Measurements from ENCODE around the gene OR1L8.
"Not testable (repeated sequence)": the region's sequence is repeated elsewhere in the genome, so short reads cannot be mapped to it uniquely, and the experiment has no call there.

Gene OR1L8

GRCh38 chr9:122583284-122583683 is at the start of gene OR1L8:
Gene OR1L8 (minus strand): TSS chr9:122583384. CDS start chr9:122568477, 14,907 bp downstream.
- DNase-seq (ENCODE audit: low spot score), result not testable (repeated sequence)

- no peak for DNase-seq (ENCODE audit: low spot score)
Measured at GRCh38 chr9:122619996-122620395, 36.8 kb upstream of the OR1L8 start.

- DNase-seq (ENCODE audit: low spot score), result no peak
Measured at GRCh38 chr9:122614362-122614761, 31.2 kb upstream of the OR1L8 start, which contains the start of gene OR1Q1. Gene OR1Q1 (plus strand): TSS chr9:122614738. CDS start chr9:122614738, 0 bp downstream.

- no peak for DNase-seq (ENCODE audit: low spot score)
Measured at GRCh38 chr9:122609804-122610203, 26.6 kb upstream of the OR1L8 start.

- no peak for DNase-seq (ENCODE audit: low spot score)
Measured at GRCh38 chr9:122606587-122606986, 23.4 kb upstream of the OR1L8 start.

GRCh38 chr9:122605691-122606090 is 22.5 kb upstream of the OR1L8 start:
- no peak for DNase-seq (ENCODE audit: low spot score)

- no peak for DNase-seq (ENCODE audit: low spot score)
Measured at GRCh38 chr9:122580360-122580759, 2.8 kb downstream of the OR1L8 start.

- no peak for DNase-seq (ENCODE audit: low spot score)
Measured at GRCh38 chr9:122579874-122580273, 3.3 kb downstream of the OR1L8 start.

GRCh38 chr9:122572456-122572855 is 10.7 kb downstream of the OR1L8 start:
- no peak for DNase-seq (ENCODE audit: low spot score)

GRCh38 chr9:122567901-122568300 is 15.3 kb downstream of the OR1L8 start:
- no peak for DNase-seq (ENCODE audit: low spot score)

GRCh38 chr9:122562134-122562760 is 20.9 kb downstream of the OR1L8 start:
- peak; percentile 74 for DNase-seq (ENCODE audit: low spot score)

- DNase-seq (ENCODE audit: low spot score), result no peak
Measured at GRCh38 chr9:122561446-122561845, 21.7 kb downstream of the OR1L8 start.

- DNase-seq (ENCODE audit: low spot score), result no peak
Measured at GRCh38 chr9:122552812-122553211, 30.4 kb downstream of the OR1L8 start, which contains the start of gene OR1N2. Gene OR1N2 (plus strand): TSS chr9:122553112. CDS start chr9:122553212, 100 bp downstream.

GRCh38 chr9:122551371-122551770 is 31.8 kb downstream of the OR1L8 start:
- no peak for DNase-seq (ENCODE audit: low spot score)

- no peak for DNase-seq (ENCODE audit: low spot score)
Measured at GRCh38 chr9:122546196-122546595, 37.0 kb downstream of the OR1L8 start.

- DNase-seq (ENCODE audit: low spot score), result no peak
Measured at GRCh38 chr9:122538757-122539156, 44.4 kb downstream of the OR1L8 start.

- DNase-seq (ENCODE audit: low spot score), result not testable (repeated sequence)
Measured at GRCh38 chr9:122537066-122537465, 46.1 kb downstream of the OR1L8 start.

- DNase-seq (ENCODE audit: low spot score), result no peak
Measured at GRCh38 chr9:122536134-122536533, 47.0 kb downstream of the OR1L8 start.

GRCh38 chr9:122531157-122531556 is 52.0 kb downstream of the OR1L8 start:
- not testable (repeated sequence) for DNase-seq (ENCODE audit: low spot score)

- no peak for DNase-seq (ENCODE audit: low spot score)
Measured at GRCh38 chr9:122527193-122527592, 56.0 kb downstream of the OR1L8 start, which contains the start of gene OR1N1. Gene OR1N1 (minus strand): TSS chr9:122527293. CDS start chr9:122527293, 0 bp downstream.

- no peak for DNase-seq (ENCODE audit: low spot score)
Measured at GRCh38 chr9:122526602-122527001, 56.6 kb downstream of the OR1L8 start.

- DNase-seq (ENCODE audit: low spot score), result no peak
Measured at GRCh38 chr9:122519376-122519775, 63.8 kb downstream of the OR1L8 start.

GRCh38 chr9:122518841-122519240 is 64.3 kb downstream of the OR1L8 start, which contains the start of gene OR1J4:
Gene OR1J4 (plus strand): TSS chr9:122519141. CDS start chr9:122519141, 0 bp downstream.
- no peak for DNase-seq (ENCODE audit: low spot score)

GRCh38 chr9:122518226-122518625 is 65.0 kb downstream of the OR1L8 start:
- DNase-seq (ENCODE audit: low spot score), result no peak

Data from ecto neural progenitor cell (in vitro differentiated cells).